OCI-LY1 (cell line): ENCODE data around the gene CCNL2.

Experiments used
- H2AFZ ChIP-seq: fragments of 200-600 bp; sonication (generic), shearing (Covaris generic); 2 replicates; pipeline ENCODE4 v1.6.0; 2014; ENCODE audit warnings: antibody characterized with exemption, mild to moderate bottlenecking, low read length
- H3F3A ChIP-seq: fragments of 200-600 bp; sonication (generic), shearing (Covaris generic); 2 replicates; pipeline ENCODE4 v1.6.0; 2014; ENCODE audit warnings: mild to moderate bottlenecking, antibody characterized with exemption, low read length, moderate library complexity; ENCODE audit not compliant: insufficient read depth
- H3K27ac ChIP-seq: fragments of 200-600 bp; sonication (generic); 2 replicates; pipeline ENCODE4 v1.5.1; 2014; ENCODE audit warnings: low read length, mixed run types, mild to moderate bottlenecking, low read depth; ENCODE audit not compliant: poor library complexity, severe bottlenecking
- H3K27me3 ChIP-seq: fragments of 200-600 bp; sonication (generic); 2 replicates; pipeline ENCODE4 v1.6.0; 2014; ENCODE audit warnings: antibody characterized with exemption, mild to moderate bottlenecking, low read length, moderate library complexity; ENCODE audit not compliant: insufficient read depth
- H3K36me3 ChIP-seq: fragments of 200-600 bp; sonication (generic); 2 replicates; pipeline ENCODE4 v1.6.1; 2014; ENCODE audit warnings: mild to moderate bottlenecking, antibody characterized with exemption, low read length, moderate library complexity, mixed read lengths; ENCODE audit not compliant: insufficient read depth
- H3K4me1 ChIP-seq: fragments of 200-600 bp; sonication (generic); 2 replicates; pipeline ENCODE4 v1.5.1; 2014; ENCODE audit warnings: mild to moderate bottlenecking, low read length, moderate library complexity; ENCODE audit not compliant: insufficient read depth, severe bottlenecking
- H3K4me2 ChIP-seq: fragments of 200-600 bp; sonication (generic), shearing (Covaris generic); 2 replicates; pipeline ENCODE4 v1.6.1; 2014; ENCODE audit warnings: low read length
- H3K4me3 ChIP-seq: fragments of 200-600 bp; sonication (generic); 2 replicates; pipeline ENCODE4 v1.5.1; 2014; ENCODE audit warnings: low read length, low read depth, mild to moderate bottlenecking, mixed read lengths; ENCODE audit not compliant: poor library complexity, severe bottlenecking
- H3K79me2 ChIP-seq: fragments of 200-600 bp; shearing (Covaris generic); 2 replicates; pipeline ENCODE4 v1.6.1; 2016; ENCODE audit warnings: mixed run types, low read length, mixed read lengths; ENCODE audit not compliant: insufficient read depth
- H3K9ac ChIP-seq: fragments of 200-600 bp; sonication (generic), shearing (Covaris generic); 2 replicates; pipeline ENCODE4 v1.6.1; 2014; ENCODE audit warnings: mild to moderate bottlenecking, low read length, mixed read lengths
- H3K9me2 ChIP-seq: fragments of 200-600 bp; sonication (generic), shearing (Covaris generic); 2 replicates; pipeline ENCODE4 v1.6.1; 2014; ENCODE audit warnings: low read depth, mild to moderate bottlenecking, low read length, mixed read lengths
- H3K9me3 ChIP-seq: fragments of 200-600 bp; shearing (Covaris generic); 2 replicates; pipeline ENCODE4 v1.6.1; 2014; ENCODE audit warnings: low read length, mixed read lengths
- H4K20me1 ChIP-seq: fragments of 200-600 bp; sonication (generic), shearing (Covaris generic); 2 replicates; pipeline ENCODE4 v1.6.0; 2016; ENCODE audit warnings: mild to moderate bottlenecking, low read length; ENCODE audit not compliant: insufficient read depth
- CTCF ChIP-seq: fragments of 200-600 bp; sonication (generic), shearing (Covaris generic); IDR thresholded peaks from 2 replicates; pipeline ENCODE4 v1.5.1; 2017; ENCODE audit warnings: mild to moderate bottlenecking, antibody characterized with exemption, low read length, moderate library complexity, mixed read lengths
- EZH2 ChIP-seq: fragments of 200-600 bp; sonication (generic), shearing (Covaris generic); IDR thresholded peaks from 2 replicates; pipeline ENCODE4 v1.8.0; 2017; ENCODE audit warnings: borderline replicate concordance, mixed run types, mild to moderate bottlenecking, antibody characterized with exemption, low read length, moderate library complexity, mixed read lengths

Gene CCNL2

GRCh38 chr1:1373815-1374588, 25.1 kb downstream of the CCNL2 start:
- peaks cover 39% of the 10 kb centered on the region for H3K4me1 ChIP-seq
- H3K9ac ChIP-seq, result peak overlapping the region; percentile 100
- H2AFZ ChIP-seq, result no peak overlapping the region
- no peak for TF ChIP-seq CTCF
- no peak for TF ChIP-seq EZH2
- H3K27ac ChIP-seq, result no peak overlapping the region
- peak overlapping the region; percentile 85 for H3K4me2 ChIP-seq
- no peaks in the 10 kb centered on the region for H4K20me1 ChIP-seq
- H3K9me3 ChIP-seq, result no peaks in the 10 kb centered on the region
- H3K79me2 ChIP-seq, result peaks cover 10% of the 10 kb centered on the region; the same call in 1 of the 2 replicates
- no peaks in the 10 kb centered on the region for H3F3A ChIP-seq
- H3K9me2 ChIP-seq, result no peaks in the 10 kb centered on the region
- H3K27me3 ChIP-seq, result no peaks in the 10 kb centered on the region
- peaks cover 14% of the 10 kb centered on the region; the same call in 1 of the 2 replicates for H3K36me3 ChIP-seq
- H3K4me3 ChIP-seq, result peak overlapping the region; percentile 98

- peak overlapping the region; percentile 98 for H3K4me3 ChIP-seq
- peaks cover 14% of the 10 kb centered on the region; the same call in 1 of the 2 replicates for H3K36me3 ChIP-seq
- no peak overlapping the region for H2AFZ ChIP-seq
- H3K27ac ChIP-seq, result no peak overlapping the region
- peaks cover 10% of the 10 kb centered on the region; the same call in 1 of the 2 replicates for H3K79me2 ChIP-seq
- peak overlapping the region; percentile 85 for H3K4me2 ChIP-seq
- H3K9me3 ChIP-seq, result no peaks in the 10 kb centered on the region
- no peaks in the 10 kb centered on the region for H4K20me1 ChIP-seq
- TF ChIP-seq EZH2 (no peak), CTCF (no peak)
- H3K27me3 ChIP-seq, result no peaks in the 10 kb centered on the region
- H3F3A ChIP-seq, result no peaks in the 10 kb centered on the region
- H3K4me1 ChIP-seq, result peaks cover 39% of the 10 kb centered on the region
- peak overlapping the region; percentile 100; the same call in 1 of the 2 replicates for H3K9ac ChIP-seq
- H3K9me2 ChIP-seq, result no peaks in the 10 kb centered on the region
Measured at GRCh38 chr1:1373051-1373814, 25.9 kb downstream of the CCNL2 start.

GRCh38 chr1:1371746-1372711, 27.1 kb downstream of the CCNL2 start:
- Histone ChIP-seq H3K36me3 (peaks cover 14% of the 10 kb centered on the region; the same call in 1 of the 2 replicates), H3K4me3 (no peak overlapping the region), H3F3A (no peaks in the 10 kb centered on the region), H3K4me1 (peaks cover 38% of the 10 kb centered on the region), H4K20me1 (no peaks in the 10 kb centered on the region), H3K27me3 (no peaks in the 10 kb centered on the region), H3K4me2 (no peak overlapping the region; the same call in 1 of the 2 replicates), H3K27ac (no peak overlapping the region), H3K9me2 (no peaks in the 10 kb centered on the region), H3K9ac (no peak overlapping the region), H3K79me2 (peaks cover 10% of the 10 kb centered on the region; the same call in 1 of the 2 replicates), H2AFZ (no peak overlapping the region), H3K9me3 (no peaks in the 10 kb centered on the region)
- TF ChIP-seq CTCF (peak; percentile 83), EZH2 (no peak)
